ENCODE data around the gene MEGF11.

The MEGF11 gene

GRCh38 chr15:66108483-66109265, 144.9 kb downstream of the MEGF11 start:
- DNase-seq = no peak

GRCh38 chr15:66107070-66107469, 146.5 kb downstream of the MEGF11 start:
- no peak for DNase-seq

- no peak for DNase-seq
Observed at GRCh38 chr15:66105286-66106265, 148.0 kb downstream of the MEGF11 start.

GRCh38 chr15:66103293-66103590, 150.3 kb downstream of the MEGF11 start:
- no peak for DNase-seq

GRCh38 chr15:66102563-66103292, 150.8 kb downstream of the MEGF11 start:
- no peak for DNase-seq

- no peak for DNase-seq
Observed at GRCh38 chr15:66101715-66102395, 151.7 kb downstream of the MEGF11 start.

- DNase-seq = no peak
Observed at GRCh38 chr15:66100761-66101160, 152.8 kb downstream of the MEGF11 start.

GRCh38 chr15:66099950-66100671, 153.4 kb downstream of the MEGF11 start:
- no peak for DNase-seq

GRCh38 chr15:66098022-66098363, 155.6 kb downstream of the MEGF11 start:
- DNase-seq = no peak

- DNase-seq = no peak
Observed at GRCh38 chr15:66097151-66098021, 156.2 kb downstream of the MEGF11 start.

GRCh38 chr15:66096688-66097058, 156.9 kb downstream of the MEGF11 start:
- no peak for DNase-seq

GRCh38 chr15:66095871-66096687, 157.5 kb downstream of the MEGF11 start:
- DNase-seq = no peak

GRCh38 chr15:66094331-66094730, 159.2 kb downstream of the MEGF11 start:
- no peak for DNase-seq

GRCh38 chr15:66092053-66093016, 161.2 kb downstream of the MEGF11 start:
- DNase-seq = no peak

GRCh38 chr15:66089509-66089908, 164.0 kb downstream of the MEGF11 start:
- no peak for DNase-seq

GRCh38 chr15:66089049-66089448, 164.5 kb downstream of the MEGF11 start:
- no peak for DNase-seq

GRCh38 chr15:66085128-66085527, 168.4 kb downstream of the MEGF11 start:
- no peak for DNase-seq

GRCh38 chr15:66084704-66085103, 168.8 kb downstream of the MEGF11 start:
- peak; percentile 1 for DNase-seq
